Neural crest cell (in vitro differentiated cells): ENCODE data around the gene PEA15. TPM values are rescaled to one million over a fixed set of nuclear protein-coding genes. Genes with fewer than 3 reads are reported as not detected.

Source experiments
- DNase-seq: peaks from one replicate; pipeline ENCODE4 v3.0.0; 2021; ENCODE audit warnings: low read depth, mixed read lengths, low spot score
- H3K27ac Mint-ChIP-seq: one replicate; pipeline ENCODE4 v1.8.0; 2021; ENCODE audit warnings: mild to moderate bottlenecking, mixed read lengths; ENCODE audit not compliant: unreplicated experiment
- H3K27me3 Mint-ChIP-seq: 2 replicates; pipeline ENCODE4 v1.8.0; 2021; ENCODE audit warnings: low read depth, mild to moderate bottlenecking, mixed read lengths
- H3K36me3 Mint-ChIP-seq: 2 replicates; pipeline ENCODE4 v1.8.0; 2021; ENCODE audit warnings: low read depth, mild to moderate bottlenecking, mixed read lengths
- H3K4me1 Mint-ChIP-seq: 2 replicates; pipeline ENCODE4 v1.8.0; 2021; ENCODE audit warnings: mixed read lengths
- H3K4me3 Mint-ChIP-seq: one replicate; pipeline ENCODE4 v1.8.0; 2021; ENCODE audit warnings: mild to moderate bottlenecking, mixed read lengths
- H3K9me3 Mint-ChIP-seq: 2 replicates; pipeline ENCODE4 v1.8.0; 2021; ENCODE audit warnings: mixed read lengths
- CTCF ChIP-seq: fragments of 200-600 bp; sonication (generic); conservative IDR thresholded peaks from 2 replicates; pipeline ENCODE4 v1.5.0; 2021; ENCODE audit warnings: antibody characterized with exemption, mild to moderate bottlenecking
- total RNA-seq: library from RNA; stranded (reverse); gene quantifications from 2 replicates; pipeline ENCODE4 v1.2.1, GENCODE V29; 2021

The PEA15 gene
- total RNA-seq, 1 donor from 2014 or later, result 117 TPM

GRCh38 chr1:160232911-160233310, 27.7 kb downstream of the PEA15 start:
- H3K27ac Mint-ChIP-seq, result no peak overlapping the region
- peaks cover 4% of the 10 kb centered on the region for H3K36me3 Mint-ChIP-seq
- no peak overlapping the region for H3K4me3 Mint-ChIP-seq
- TF ChIP-seq CTCF, result no peak
- no peak for DNase-seq
- H3K9me3 Mint-ChIP-seq, result no peaks in the 10 kb centered on the region
- no peaks in the 10 kb centered on the region for H3K4me1 Mint-ChIP-seq
- H3K27me3 Mint-ChIP-seq, result no peaks in the 10 kb centered on the region

GRCh38 chr1:160236806-160237205, 31.6 kb downstream of the PEA15 start:
- no peaks in the 10 kb centered on the region for H3K9me3 Mint-ChIP-seq
- no peak overlapping the region for H3K4me3 Mint-ChIP-seq
- peaks cover 6% of the 10 kb centered on the region for H3K36me3 Mint-ChIP-seq
- H3K4me1 Mint-ChIP-seq, result no peaks in the 10 kb centered on the region
- no peak for DNase-seq
- H3K27ac Mint-ChIP-seq, result no peak overlapping the region
- no peak for TF ChIP-seq CTCF
- no peaks in the 10 kb centered on the region for H3K27me3 Mint-ChIP-seq

- DNase-seq, result no peak
- H3K4me1 Mint-ChIP-seq, result no peaks in the 10 kb centered on the region
- TF ChIP-seq CTCF, result no peak
- no peaks in the 10 kb centered on the region for H3K27me3 Mint-ChIP-seq
- H3K4me3 Mint-ChIP-seq, result no peak overlapping the region
- no peaks in the 10 kb centered on the region for H3K9me3 Mint-ChIP-seq
- no peak overlapping the region for H3K27ac Mint-ChIP-seq
- H3K36me3 Mint-ChIP-seq, result peaks cover 6% of the 10 kb centered on the region
Observed at GRCh38 chr1:160237558-160237957, 32.4 kb downstream of the PEA15 start.

GRCh38 chr1:160238408-160238807, 33.2 kb downstream of the PEA15 start:
- Mint-ChIP-seq H3K36me3 (peaks cover 6% of the 10 kb centered on the region), H3K9me3 (no peaks in the 10 kb centered on the region)

GRCh38 chr1:160239582-160240299, 34.6 kb downstream of the PEA15 start:
- Mint-ChIP-seq H3K27ac (no peak overlapping the region), H3K4me3 (no peak overlapping the region), H3K4me1 (peaks cover 1% of the 10 kb centered on the region), H3K36me3 (peaks cover 6% of the 10 kb centered on the region), H3K27me3 (no peaks in the 10 kb centered on the region), H3K9me3 (no peaks in the 10 kb centered on the region)
- no peak for TF ChIP-seq CTCF
- no peak for DNase-seq

More at GRCh38 chr1:160238408-160238807, 33.2 kb downstream of the PEA15 start:
- Mint-ChIP-seq H3K4me1 (no peaks in the 10 kb centered on the region), H3K27me3 (no peaks in the 10 kb centered on the region), H3K4me3 (no peak overlapping the region), H3K27ac (no peak overlapping the region)
- DNase-seq, result no peak
- TF ChIP-seq CTCF, result no peak
